HepG2 (cell line): ENCODE results near the gene RHO. TPM values are rescaled to one million over a fixed set of nuclear protein-coding genes. Genes with fewer than 3 reads are reported as not detected.
"Not testable (repeated sequence)": the region's sequence is repeated elsewhere in the genome, so short reads cannot be mapped to it uniquely, and the experiment has no call there.

ENCODE experiments used
- ATAC-seq: fragments of 200-7000 bp; cut with Tn5 transposase; 3 replicates; pipeline ENCODE4 v1.9.1; 2020; ENCODE audit warnings: mild to moderate bottlenecking, moderate library complexity
- BruUV-seq: library from RNA; stranded (reverse); fragments of 400-500 nt; replicated peaks from 2 replicates; lab custom pipeline; 2021; lab: Mats Ljungman, UMichigan
- CTCF ChIA-PET: fragments of 300-600 bp; formaldehyde crosslinking; extraction: SDS; loops from one replicate; lab custom pipeline; 2021; ENCODE audit warnings: low total read pairs, inconsistent platforms, low intra/inter-chr PET ratio; lab: Yijun Ruan, JAX
- POLR2A ChIA-PET: fragments of 350-600 bp; sonication (Branson Sonifier 250); formaldehyde crosslinking; loops from one replicate; lab custom pipeline; 2020; ENCODE audit warnings: antibody characterized with exemption, inconsistent platforms; lab: Yijun Ruan, JAX
- DNase-seq: peaks from one replicate; pipeline ENCODE4 v3.0.0-alpha.2; 2015; ENCODE audit warnings: low spot score
- FAIRE-seq: peaks from 3 replicates; lab custom pipeline; 2011; peaks lifted over from hg19 to GRCh38; lab: Jason Lieb, UNC
- H2AFZ ChIP-seq: one replicate; pipeline ENCODE4 v1.6.1; 2011; ENCODE audit warnings: low read length, inconsistent platforms
- H3K27ac ChIP-seq: fragments of 300-600 bp; 3 replicates; pipeline ENCODE4 v1.8.0; 2011; ENCODE audit warnings: mixed run types, mild to moderate bottlenecking, mixed read lengths, low read length, inconsistent platforms; ENCODE audit not compliant: insufficient read depth; ENCODE audit errors: extremely low read length
- H3K27me3 ChIP-seq, 2 experiments: fragments of 200-600 bp in 1 of 2; 2 replicates in 1 of 2; 3 replicates in 1 of 2; pipeline versions ENCODE4 v1.6.0 to v1.8.0; 2011; ENCODE audit warnings: low read length in 2 of 2, mild to moderate bottlenecking in 2 of 2, moderate library complexity in 2 of 2, inconsistent platforms in 1 of 2; ENCODE audit not compliant: insufficient read depth in 2 of 2, control insufficient read depth in 1 of 2
- H3K36me3 ChIP-seq, 2 experiments: fragments of 200-600 bp in 1 of 2; replicated peaks in 1 of 2; 2 replicates in 1 of 2; 3 replicates in 1 of 2; pipeline versions ENCODE4 v1.5.1 to v1.8.0; 2011; ENCODE audit warnings: low read length in 2 of 2, inconsistent platforms in 1 of 2; ENCODE audit not compliant: insufficient read depth in 2 of 2, control insufficient read depth in 1 of 2
- H3K4me1 ChIP-seq: 2 replicates; pipeline ENCODE4 v1.5.1; 2012; ENCODE audit warnings: low read length, inconsistent platforms; ENCODE audit not compliant: insufficient read depth
- H3K4me2 ChIP-seq: 2 replicates; pipeline ENCODE4 v1.6.0; 2011; ENCODE audit warnings: low read depth, low read length, inconsistent platforms
- H3K4me3 ChIP-seq, 3 experiments: fragments of 200-600 bp in 1 of 3; sonication (generic), shearing (Covaris generic) in 1 of 3; replicated peaks in 1 of 3; 2 replicates each; pipeline ENCODE4 v1.5.1; 2011 to 2016; ENCODE audit warnings: low read length in 3 of 3, inconsistent platforms in 2 of 3, low read depth in 2 of 3, mild to moderate bottlenecking in 2 of 3, control low read depth in 1 of 3, mixed read lengths in 1 of 3; ENCODE audit not compliant: insufficient read depth in 1 of 3
- H3K79me2 ChIP-seq: one replicate; pipeline ENCODE4 v1.6.1; 2011; ENCODE audit warnings: low read length, inconsistent platforms; ENCODE audit not compliant: insufficient read depth
- H3K9ac ChIP-seq: 2 replicates; pipeline ENCODE4 v1.6.0; 2011; ENCODE audit warnings: mild to moderate bottlenecking, low read depth, low read length, inconsistent platforms; ENCODE audit not compliant: insufficient read depth
- H3K9me3 ChIP-seq: 2 replicates; pipeline ENCODE4 v1.5.1; 2012; ENCODE audit warnings: mild to moderate bottlenecking, low read length
- H4K20me1 ChIP-seq: 2 replicates; pipeline ENCODE4 v1.6.0; 2011; ENCODE audit warnings: inconsistent platforms, mild to moderate bottlenecking, low read length, moderate library complexity; ENCODE audit not compliant: insufficient read depth
- JUN ChIP-seq: sonication (generic); formaldehyde crosslinking; IDR thresholded peaks from 2 replicates; pipeline ENCODE4 v1.4.0; 2020; ENCODE audit warnings: mild to moderate bottlenecking, missing genetic modification reagents
- PRDM15 ChIP-seq: sonication (generic); formaldehyde crosslinking; IDR thresholded peaks from 2 replicates; pipeline ENCODE4 v1.4.0; 2020; ENCODE audit warnings: missing genetic modification reagents
- PTBP1 ChIP-seq: fragments of 200-400 bp; formaldehyde crosslinking; IDR thresholded peaks from 2 replicates; pipeline ENCODE4 v1.6.1; 2018; ENCODE audit warnings: low read length, low read depth; ENCODE audit not compliant: poor library complexity, severe bottlenecking
- ZBTB25 ChIP-seq: IDR thresholded peaks from 2 replicates; pipeline ENCODE4 v1.6.1; 2018; ENCODE audit warnings: missing genetic modification reagents
- ZNF790 ChIP-seq: sonication (generic); formaldehyde crosslinking; IDR thresholded peaks from 2 replicates; pipeline ENCODE4 v1.8.0; 2022; ENCODE audit warnings: missing genetic modification reagents, mild to moderate bottlenecking, borderline replicate concordance
- WGBS: methylation state at CpG from one replicate; pipeline ENCODE4 v1.1.6; 2017; ENCODE audit warnings: low lambda C conversion rate; 5-methylcytosine and 5-hydroxymethylcytosine counted together
- in situ Hi-C: cut with HindIII; loops from 2 replicates; pipeline ENCODE4 v1.10.0; 2017; ENCODE audit warnings: low pct_unique_long_range_greater_than_20kb; ENCODE audit not compliant: extremely low pct_ligation_motif_present
- intact Hi-C: fragments of 100-400 bp; cut with micrococcal nuclease; formaldehyde crosslinking; loops from one replicate; pipeline ENCODE4 v1.10.0; 2022; ENCODE audit not compliant: unreplicated experiment
- polyA plus RNA-seq, 8 experiments: library from polyadenylated mRNA; depleted of rRNA in 3 of 8; stranded (reverse) in 7 of 8; unstranded in 1 of 8; fragments of >200 nt; fragmentation: Illumina TruSeq in 4 of 8; extraction: Trizol in 4 of 8; gene quantifications; 2 replicates each; pipeline versions ENCODE4 v1.2.1 to v1.2.3, GENCODE V29; 2011 to 2016; ENCODE audit warnings: low read depth in 4 of 8, missing spikeins in 1 of 8, mixed read lengths in 1 of 8; ENCODE audit not compliant: insufficient read depth in 1 of 8
- total RNA-seq, 5 experiments: library from RNA; depleted of rRNA; stranded (reverse); fragments of >200 nt; fragmentation: Illumina TruSeq; extraction: Trizol; gene quantifications; 2 replicates each; pipeline ENCODE4 v1.2.3, GENCODE V29; 2016; ENCODE audit warnings: low read depth in 1 of 5

Gene RHO
- total and polyA plus RNA-seq, 2 of the 13 experiments (the other 11 are each of a cell fraction or from before 2014, with no cell fraction given): not detected

GRCh38 chr3:129493206-129493605 is 35.2 kb upstream of the RHO start (continued):
- TF ChIP-seq PTBP1 (no peak), ZBTB25 (no peak), PRDM15 (no peak), JUN (CRISPR knock-in tag) (no peak), ZNF790 (CRISPR knock-in tag) (no peak)

- BruUV-seq, FAIRE-seq, H4K20me1 ChIP-seq, H3K79me2 ChIP-seq, H3K9me3 ChIP-seq, H3K36me3 ChIP-seq, H3K27me3 ChIP-seq, CTCF ChIA-PET, DNase-seq, H3K4me2 ChIP-seq, H3K4me3 ChIP-seq, H2AFZ ChIP-seq: not testable (repeated sequence)
- H3K4me1 ChIP-seq: peaks cover 71% of the 10 kb centered on the region
- 75% methylated on average over 5 of the region's 5 CpGs for WGBS
- in situ Hi-C loops (loop anchor here (5.0 kb wide), 2 partner anchors 58 to 343 kb away; no protein-coding TSS in a partner anchor), intact Hi-C loops (loop anchor here (10.0 kb wide), 1 partner anchor 60 kb away; no protein-coding TSS in a partner anchor)
- POLR2A ChIA-PET: interaction anchor here (0.6 to 4.5 kb wide), 3 partner anchors 102 to 132 kb away, joined by 4 to 18 read pairs (median 5); no protein-coding TSS in a partner anchor
- peak overlapping the region; percentile 16; the same call in 1 of the 2 replicates for H3K9ac ChIP-seq
- H3K27ac ChIP-seq: peak overlapping the region; percentile 74
- ATAC-seq: peak; percentile 2; the same call in 1 of the 3 replicates
Measured at GRCh38 chr3:129494499-129494898, 33.9 kb upstream of the RHO start.
